BLaER1 treated with 17β-estradiol and CSF1 and Interleukin-3, amounts not matched to agents 10 nM and 100 nM (cell line): ENCODE data around the gene INO80E.
A peak's percentile ranks its signal among the peaks of the same experiment; 100 is the strongest.

Source experiments
- H3K27ac ChIP-seq, 11 experiments: shearing (Covaris generic); formaldehyde crosslinking; 2 replicates each; pipeline ENCODE4 v1.8.1; 2022
- H3K27me3 ChIP-seq, 11 experiments: shearing (Covaris generic); formaldehyde crosslinking; 2 replicates each; pipeline ENCODE4 v1.8.1; 2022
- H3K36me3 ChIP-seq, 11 experiments: shearing (Covaris generic); formaldehyde crosslinking; 2 replicates each; pipeline ENCODE4 v1.8.1; 2022
- H3K4me1 ChIP-seq, 10 experiments: shearing (Covaris generic); formaldehyde crosslinking; 2 replicates each; pipeline ENCODE4 v1.8.1; 2022
- H3K4me2 ChIP-seq, 11 experiments: shearing (Covaris generic); formaldehyde crosslinking; 2 replicates each; pipeline ENCODE4 v1.8.1; 2022
- H3K4me3 ChIP-seq, 10 experiments: shearing (Covaris generic); formaldehyde crosslinking; 2 replicates each; pipeline ENCODE4 v1.8.1; 2022
- H3K9ac ChIP-seq, 11 experiments: shearing (Covaris generic); formaldehyde crosslinking; 2 replicates each; pipeline ENCODE4 v1.8.1; 2022
- H3K9me3 ChIP-seq, 11 experiments: shearing (Covaris generic); formaldehyde crosslinking; replicated peaks in 1 of 11; 2 replicates each; pipeline ENCODE4 v1.8.1; 2022
- H4K20me1 ChIP-seq, 11 experiments: shearing (Covaris generic); formaldehyde crosslinking; 2 replicates each; pipeline ENCODE4 v1.8.1; 2022
- Cebpa-rat ChIP-seq, 11 experiments: shearing (Covaris generic); IDR thresholded peaks; 2 replicates each; pipeline ENCODE4 v1.8.1; 2022

Gene INO80E

DNA sequence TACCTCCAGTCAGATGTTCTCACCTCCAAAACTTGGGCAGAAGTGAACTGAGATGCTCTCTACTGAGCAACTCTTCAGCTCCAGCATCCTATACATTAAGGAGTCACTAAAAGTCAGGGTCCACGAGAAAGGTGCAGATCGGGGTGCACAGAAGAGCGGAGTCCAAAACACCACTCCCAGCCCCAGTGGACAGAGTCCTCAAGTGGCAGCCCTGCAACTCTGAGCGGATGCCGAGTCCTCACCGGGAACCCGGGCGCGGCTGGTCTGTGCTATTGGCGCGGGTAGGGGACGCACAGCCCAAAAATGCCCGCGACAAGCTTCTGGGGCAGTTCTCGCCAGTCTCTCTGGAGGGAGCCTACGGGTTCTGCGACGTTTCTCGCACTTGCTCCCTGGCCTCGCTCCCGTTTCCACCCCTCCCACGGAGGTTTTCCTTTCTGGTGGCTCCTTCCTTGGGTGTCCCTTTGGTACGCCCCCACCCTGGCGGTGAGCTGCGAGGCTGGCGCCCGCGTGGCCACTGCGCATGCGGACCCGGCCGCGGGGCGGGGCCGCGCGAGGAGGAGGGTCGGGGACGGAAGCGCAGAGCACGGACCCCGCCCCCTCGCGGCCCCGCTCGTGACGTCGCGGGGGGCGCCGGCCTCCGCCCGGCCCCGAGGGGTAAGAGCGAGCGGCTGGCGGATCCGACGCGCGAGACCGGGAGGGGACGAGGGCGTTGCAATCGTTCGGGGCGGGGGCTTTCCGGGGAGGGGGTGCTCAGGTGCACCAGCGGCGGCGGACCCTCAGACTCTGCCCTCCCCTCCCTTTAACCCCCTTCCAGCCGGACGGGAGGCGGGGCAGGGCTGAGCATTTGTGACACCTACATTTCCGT lies 34.3 kb upstream of the INO80E start, which contains the start of gene TMEM219:
Gene TMEM219, plus strand, starts transcription at position 601 of the 865 bp plus-strand sequence. CDS start 1,065 bp downstream, outside the sequence.
- peaks cover 0 to 34% (median 4%) of the 10 kb centered on the region in 11 experiments; a peak in 8 of 22 replicates for H3K36me3 ChIP-seq
- H3K4me1 ChIP-seq, result peaks cover 18 to 24% (median 21%) of the 10 kb centered on the region in 10 experiments
- peak within 1 kb of the TSS; percentile 79 to 100 (median 95) for H3K4me2 ChIP-seq
- peak within 1 kb of the TSS; percentile 58 to 87 (median 79); a peak in 21 of 22 replicates for H3K27ac ChIP-seq
- H3K9me3 ChIP-seq, result no peaks in the 10 kb centered on the region
- no peak for TF ChIP-seq Cebpa-rat (IDR thresholded peaks at IDR 0.05)
- H3K9ac ChIP-seq, result peak within 1 kb of the TSS; percentile 76 to 86 (median 82)
- H4K20me1 ChIP-seq, result no peaks in the 10 kb centered on the region
- H3K4me3 ChIP-seq, result peak within 1 kb of the TSS; percentile 58 to 85 (median 72)
- H3K27me3 ChIP-seq, result no peaks in the 10 kb centered on the region

DNA sequence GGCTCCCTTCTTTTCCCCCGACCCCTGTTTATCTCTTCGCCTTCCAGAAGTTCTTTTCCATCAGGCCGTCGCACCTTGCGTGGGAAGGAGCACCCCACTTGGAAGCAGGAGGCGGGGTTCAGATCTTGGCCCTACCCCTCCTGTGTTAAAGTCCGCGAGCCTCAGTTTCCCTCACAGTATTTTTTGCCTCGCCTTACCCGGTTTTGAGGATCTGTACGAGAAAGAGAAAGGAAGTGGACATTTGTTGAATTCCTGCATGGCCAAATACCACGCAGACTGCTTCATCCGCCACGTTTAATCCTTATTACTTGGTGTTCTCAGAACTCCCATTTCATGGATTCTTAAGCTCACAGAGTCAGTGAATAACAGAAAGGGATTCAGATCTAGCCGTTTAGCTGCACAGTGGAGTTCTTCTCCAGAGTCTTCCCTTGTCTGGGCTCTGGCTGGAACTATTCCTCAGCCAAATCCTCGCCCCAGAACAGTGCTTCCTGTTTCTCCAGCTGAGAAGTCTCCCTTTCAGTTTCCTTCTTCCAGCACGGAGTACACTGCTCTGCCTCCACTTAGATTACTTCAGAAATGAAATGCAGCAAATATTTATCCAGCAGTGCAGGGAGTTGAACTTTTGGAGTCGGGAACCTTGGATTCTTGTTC lies 33.6 kb upstream of the INO80E start:
- peak overlapping the region; percentile 76 to 86 (median 82) for H3K9ac ChIP-seq
- no peak for TF ChIP-seq Cebpa-rat (IDR thresholded peaks at IDR 0.05)
- no peaks in the 10 kb centered on the region for H4K20me1 ChIP-seq
- H3K4me2 ChIP-seq, result peak overlapping the region; percentile 79 to 100 (median 95)
- H3K27me3 ChIP-seq, result no peaks in the 10 kb centered on the region
- peak overlapping the region; percentile 58 to 85 (median 72) for H3K4me3 ChIP-seq
- H3K4me1 ChIP-seq, result peaks cover 18 to 24% (median 21%) of the 10 kb centered on the region in 10 experiments
- H3K27ac ChIP-seq, result peak overlapping the region; percentile 58 to 87 (median 79); a peak in 21 of 22 replicates
- peaks cover 0 to 42% (median 12%) of the 10 kb centered on the region in 11 experiments; a peak in 14 of 22 replicates for H3K36me3 ChIP-seq
- no peaks in the 10 kb centered on the region for H3K9me3 ChIP-seq

DNA sequence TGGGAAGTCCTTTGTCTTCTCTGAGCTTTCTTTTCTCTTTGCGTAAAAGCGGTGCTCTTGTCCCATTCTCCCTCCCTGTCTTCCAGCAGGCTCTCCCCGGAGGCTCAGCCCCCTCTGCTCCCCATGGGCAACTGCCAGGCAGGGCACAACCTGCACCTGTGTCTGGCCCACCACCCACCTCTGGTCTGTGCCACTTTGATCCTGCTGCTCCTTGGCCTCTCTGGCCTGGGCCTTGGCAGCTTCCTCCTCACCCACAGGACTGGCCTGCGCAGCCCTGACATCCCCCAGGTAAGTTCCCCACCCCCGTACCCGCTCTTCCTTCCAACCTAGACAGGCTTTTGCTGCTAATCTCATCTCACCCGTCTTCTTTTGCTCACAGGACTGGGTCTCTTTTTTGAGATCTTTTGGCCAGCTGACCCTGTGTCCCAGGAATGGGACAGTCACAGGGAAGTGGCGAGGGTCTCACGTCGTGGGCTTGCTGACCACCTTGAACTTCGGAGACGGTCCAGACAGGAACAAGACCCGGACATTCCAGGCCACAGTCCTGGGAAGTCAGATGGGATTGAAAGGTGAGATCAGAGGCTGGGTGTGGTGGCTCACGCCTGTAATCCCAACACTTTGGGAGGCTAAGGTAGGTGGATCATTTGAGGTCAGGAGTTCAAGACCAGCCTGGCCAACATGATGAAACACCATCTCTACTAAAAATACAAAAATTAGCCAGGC lies 32.9 kb upstream of the INO80E start:
- no peak for TF ChIP-seq Cebpa-rat (IDR thresholded peaks at IDR 0.05)
- H3K36me3 ChIP-seq, result peaks cover 4 to 49% (median 17%) of the 10 kb centered on the region in 11 experiments; a peak in 21 of 22 replicates
- peak overlapping the region; percentile 76 to 86 (median 82); a peak in 21 of 22 replicates for H3K9ac ChIP-seq
- peak overlapping the region in 10 of 11 experiments; percentile 25 to 87 (median 79); a peak in 17 of 22 replicates for H3K27ac ChIP-seq
- no peaks in the 10 kb centered on the region for H4K20me1 ChIP-seq
- peak overlapping the region; percentile 58 to 85 (median 72); a peak in 18 of 20 replicates for H3K4me3 ChIP-seq
- peak overlapping the region; percentile 79 to 100 (median 95) for H3K4me2 ChIP-seq
- no peaks in the 10 kb centered on the region for H3K9me3 ChIP-seq
- no peaks in the 10 kb centered on the region for H3K27me3 ChIP-seq
- H3K4me1 ChIP-seq, result peaks cover 18 to 24% (median 21%) of the 10 kb centered on the region in 10 experiments

DNA sequence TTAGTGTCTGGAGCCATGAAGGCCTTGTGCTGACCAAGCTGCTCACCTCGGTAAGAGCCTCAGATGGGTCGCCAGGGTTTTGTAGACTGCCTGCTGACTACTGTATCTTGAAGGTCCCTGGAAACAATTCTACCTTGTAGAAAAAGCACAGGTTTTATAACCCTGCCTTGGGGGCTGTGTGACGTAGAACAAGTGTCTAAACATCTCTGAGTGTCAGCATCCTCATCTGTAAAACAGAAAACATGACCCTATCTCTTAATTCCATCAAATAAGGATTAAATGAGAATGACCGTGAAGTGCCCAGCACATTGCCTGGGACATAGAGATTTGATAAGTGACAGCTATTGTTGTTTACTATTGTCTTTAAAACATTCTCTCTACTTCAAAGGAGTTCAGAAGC lies 27.8 kb upstream of the INO80E start:
- no peak overlapping the region for H3K4me2 ChIP-seq
- no peak for TF ChIP-seq Cebpa-rat (IDR thresholded peaks at IDR 0.05)
- H3K4me3 ChIP-seq, result no peak overlapping the region
- H3K9ac ChIP-seq, result 0 out of 22 replicates have a peak overlapping the region, but pooled peaks of 1 of the 11 experiments have one; percentile 14
- H3K9me3 ChIP-seq, result peaks cover 0 to 9% (median 5%) of the 10 kb centered on the region in 11 experiments; a peak in 10 of 22 replicates
- H3K4me1 ChIP-seq, result peaks cover under 1 to 27% (median 8%) of the 10 kb centered on the region in 10 experiments; a peak in 17 of 20 replicates
- no peaks in the 10 kb centered on the region for H3K27me3 ChIP-seq
- H3K27ac ChIP-seq, result no peak overlapping the region
- H3K36me3 ChIP-seq, result peaks cover 33 to 88% (median 51%) of the 10 kb centered on the region in 11 experiments
- no peaks in the 10 kb centered on the region for H4K20me1 ChIP-seq

DNA sequence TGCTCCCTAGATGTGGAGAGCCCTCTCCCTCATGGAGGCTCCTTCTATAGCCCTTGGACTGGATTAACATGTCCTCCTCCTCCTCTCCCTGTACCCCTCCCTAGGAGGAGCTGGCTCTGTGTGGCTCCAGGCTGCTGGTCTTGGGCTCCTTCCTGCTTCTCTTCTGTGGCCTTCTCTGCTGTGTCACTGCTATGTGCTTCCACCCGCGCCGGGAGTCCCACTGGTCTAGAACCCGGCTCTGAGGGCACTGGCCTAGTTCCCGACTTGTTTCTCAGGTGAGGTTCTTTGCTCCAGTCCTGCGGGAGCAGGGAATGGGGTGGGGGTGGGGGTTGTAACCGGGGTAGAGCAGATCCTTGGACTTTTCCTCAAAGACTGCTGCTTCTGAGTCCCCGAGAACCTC lies 24.7 kb upstream of the INO80E start:
- Histone ChIP-seq H3K9me3 (peaks cover 0 to 9% (median 5%) of the 10 kb centered on the region in 11 experiments; a peak in 10 of 22 replicates), H3K4me3 (no peak overlapping the region), H3K9ac (no peak overlapping the region), H4K20me1 (peaks cover 16 to 21% (median 18%) of the 10 kb centered on the region in 11 experiments), H3K36me3 (peaks cover 33 to 63% (median 48%) of the 10 kb centered on the region in 11 experiments), H3K4me2 (no peak overlapping the region), H3K27me3 (no peaks in the 10 kb centered on the region), H3K4me1 (peaks cover 19 to 33% (median 25%) of the 10 kb centered on the region in 10 experiments), H3K27ac (no peak overlapping the region)
- TF ChIP-seq Cebpa-rat (IDR thresholded peaks at IDR 0.05), result no peak

DNA sequence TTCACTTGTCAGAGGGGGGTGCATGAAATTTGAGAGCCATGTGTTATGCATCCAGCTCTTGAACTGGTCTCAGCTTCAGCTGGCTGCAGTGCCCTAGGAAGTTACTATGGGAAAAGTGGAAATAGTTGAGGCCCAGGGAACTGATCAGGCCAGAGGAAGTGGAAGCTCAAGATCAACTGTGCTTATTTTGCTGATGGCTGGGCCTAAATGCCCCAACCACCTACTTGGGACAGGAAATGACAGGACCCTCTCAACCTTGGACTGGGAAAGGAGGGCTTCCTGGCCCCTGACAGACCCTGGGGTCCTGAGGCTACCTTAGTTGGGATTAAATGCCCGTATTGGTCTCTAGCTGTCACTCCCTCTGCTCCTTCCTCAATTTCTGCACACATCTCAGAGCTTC lies 23.5 kb upstream of the INO80E start:
- Histone ChIP-seq H4K20me1 (peaks cover 28 to 33% (median 30%) of the 10 kb centered on the region in 11 experiments), H3K9ac (no peak overlapping the region), H3K27ac (peak overlapping the region in 1 of 11 experiments; percentile 63; a peak in 3 of 22 replicates), H3K36me3 (peaks cover 34 to 60% (median 49%) of the 10 kb centered on the region in 11 experiments), H3K9me3 (peaks cover 0 to 9% (median 5%) of the 10 kb centered on the region in 11 experiments; a peak in 10 of 22 replicates), H3K4me2 (peak overlapping the region in 3 of 11 experiments; percentile 40 to 61 (median 47); a peak in 4 of 22 replicates), H3K27me3 (no peaks in the 10 kb centered on the region), H3K4me3 (no peak overlapping the region), H3K4me1 (peaks cover 31 to 45% (median 37%) of the 10 kb centered on the region in 10 experiments)
- no peak for TF ChIP-seq Cebpa-rat (IDR thresholded peaks at IDR 0.05)

DNA sequence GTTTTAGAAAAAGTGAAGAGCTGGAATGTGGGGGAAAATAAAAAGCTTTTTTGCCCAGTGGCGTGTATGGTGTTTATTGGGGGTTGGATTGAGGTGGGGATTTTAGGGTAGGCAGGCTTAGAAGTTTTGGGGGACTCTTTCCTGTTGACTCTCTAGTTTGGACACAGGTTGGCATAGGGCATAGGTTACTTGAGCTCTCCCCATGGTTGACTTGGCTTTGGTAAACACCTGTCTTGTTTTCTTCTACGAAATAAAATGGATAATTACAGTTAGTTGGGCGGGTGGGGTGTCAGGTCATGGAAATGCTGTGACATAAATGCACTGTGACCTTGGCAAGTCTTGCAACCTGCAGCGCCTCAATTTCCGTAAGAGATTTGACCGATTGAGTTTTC lies 23.1 kb upstream of the INO80E start:
- Histone ChIP-seq H3K36me3 (peaks cover 35 to 60% (median 51%) of the 10 kb centered on the region in 11 experiments), H3K4me2 (peak overlapping the region in 5 of 11 experiments; percentile 6 to 61 (median 40); a peak in 7 of 22 replicates), H3K4me1 (peaks cover 36 to 50% (median 42%) of the 10 kb centered on the region in 10 experiments), H4K20me1 (peaks cover 32 to 38% (median 35%) of the 10 kb centered on the region in 11 experiments), H3K9ac (no peak overlapping the region; a peak in 1 of 22 replicates), H3K27ac (peak overlapping the region in 8 of 11 experiments; percentile 30 to 63 (median 48); a peak in 12 of 22 replicates), H3K9me3 (peaks cover 0 to 9% (median 5%) of the 10 kb centered on the region in 11 experiments; a peak in 10 of 22 replicates), H3K27me3 (no peaks in the 10 kb centered on the region), H3K4me3 (0 out of 20 replicates have a peak overlapping the region, but pooled peaks of 1 of the 10 experiments have one; percentile 98)
- TF ChIP-seq Cebpa-rat (IDR thresholded peaks at IDR 0.05), result no peak
